GM12875 (cell line): Measurements from ENCODE around the gene TMEM121B.

Experiments used
- H3K4me3 ChIP-seq: one replicate; pipeline ENCODE4 v1.5.1; 2011; ENCODE audit warnings: low read depth, low read length, control low read depth
- CTCF ChIP-seq: IDR thresholded peaks from 2 replicates; pipeline ENCODE4 v1.5.1; 2011; ENCODE audit warnings: low read depth, mild to moderate bottlenecking, control low read depth, inconsistent platforms, low read length, moderate library complexity, borderline replicate concordance; ENCODE audit not compliant: insufficient read depth

The TMEM121B gene

DNA sequence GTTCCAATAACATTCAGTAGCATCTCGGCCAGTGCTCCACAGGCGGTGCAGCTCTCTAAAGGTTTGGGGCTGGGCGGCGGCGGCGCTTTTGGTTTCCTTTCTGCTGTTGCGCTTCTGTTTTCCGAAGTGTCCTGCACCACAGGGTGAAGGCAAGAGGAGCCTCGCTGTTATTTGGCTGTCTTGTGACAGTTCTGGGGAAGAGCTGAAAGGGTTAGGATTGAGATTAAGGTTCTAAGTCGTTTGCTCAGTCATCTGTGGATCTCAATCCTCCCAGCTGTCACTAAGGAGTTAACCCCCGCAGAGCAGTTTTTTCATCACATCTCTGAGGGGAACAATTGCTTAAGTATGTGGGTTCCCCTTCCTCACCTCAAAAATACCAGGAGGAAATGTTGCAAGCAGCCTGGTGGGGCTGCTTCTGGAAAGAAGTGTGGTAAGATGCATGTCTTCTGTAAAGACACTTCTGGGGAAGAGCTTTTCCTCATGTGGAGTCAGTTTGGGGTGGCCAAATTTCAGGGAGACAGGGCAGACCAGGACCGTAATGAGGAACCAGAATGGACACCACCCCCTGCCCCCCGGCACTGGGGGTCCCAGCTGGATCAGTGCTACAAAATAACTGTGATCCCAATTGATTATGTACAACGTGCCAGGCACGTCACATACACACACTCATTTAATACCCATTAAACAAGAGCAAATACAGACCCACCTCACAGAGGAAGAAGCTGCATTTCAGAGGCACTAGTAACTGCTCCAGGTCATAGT, 14.2 kb downstream of the TMEM121B start:
- H3K4me3 ChIP-seq, result no peak overlapping the region
- TF ChIP-seq CTCF, result no peak

- no peak overlapping the region for H3K4me3 ChIP-seq
- TF ChIP-seq CTCF, result 0 out of 2 replicates have a peak, but pooled peaks have one; percentile 7
Measured at GRCh38 chr22:17106161-17106784, 14.9 kb downstream of the TMEM121B start.

DNA sequence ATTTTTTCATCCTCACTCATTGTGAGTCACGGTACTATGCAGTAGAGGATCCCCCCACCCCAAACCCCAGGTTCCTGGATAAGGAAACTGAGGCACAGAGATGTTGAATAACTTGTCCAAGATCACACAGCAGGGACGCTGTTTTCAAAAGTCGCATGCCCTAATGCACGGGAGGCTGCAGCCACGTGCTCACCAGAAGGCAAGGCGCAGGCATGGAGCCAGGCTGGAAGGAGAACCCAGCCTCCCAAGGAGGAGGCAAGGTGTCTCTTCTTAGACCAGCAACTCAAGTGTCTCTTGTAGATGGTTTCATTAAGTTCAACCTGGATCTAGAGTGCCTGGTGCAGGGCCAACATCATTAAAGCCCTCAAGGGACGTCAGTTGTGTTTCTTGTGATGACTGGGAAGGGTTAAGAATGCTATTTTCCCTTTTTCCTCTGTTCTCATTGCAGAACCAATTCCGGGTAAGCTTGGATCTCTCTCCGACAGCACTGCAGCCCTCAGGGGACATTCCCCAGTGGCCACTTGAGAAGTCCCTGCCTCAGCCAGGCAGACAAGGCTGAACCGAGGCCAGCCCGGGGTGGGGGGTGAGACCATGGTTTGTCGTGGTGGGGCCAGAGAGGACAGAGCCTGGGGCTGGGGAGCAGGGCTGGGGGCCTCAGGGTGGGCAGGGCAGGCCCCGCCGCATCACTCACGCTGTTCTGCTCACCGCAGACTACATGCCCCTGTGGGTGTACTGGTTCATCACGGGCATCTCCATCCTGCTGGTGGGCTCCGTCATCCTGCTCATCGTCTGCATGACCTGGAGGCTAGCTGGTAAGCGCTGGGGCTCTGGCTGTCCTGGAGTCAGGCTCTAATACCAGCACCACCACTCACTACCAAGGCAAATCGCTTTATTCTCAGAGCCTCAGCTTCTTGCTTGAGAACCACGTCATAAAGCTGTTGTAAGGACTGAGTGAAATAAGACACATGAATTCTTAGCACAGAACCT, 15.7 kb downstream of the TMEM121B start:
- no peak for TF ChIP-seq CTCF

DNA sequence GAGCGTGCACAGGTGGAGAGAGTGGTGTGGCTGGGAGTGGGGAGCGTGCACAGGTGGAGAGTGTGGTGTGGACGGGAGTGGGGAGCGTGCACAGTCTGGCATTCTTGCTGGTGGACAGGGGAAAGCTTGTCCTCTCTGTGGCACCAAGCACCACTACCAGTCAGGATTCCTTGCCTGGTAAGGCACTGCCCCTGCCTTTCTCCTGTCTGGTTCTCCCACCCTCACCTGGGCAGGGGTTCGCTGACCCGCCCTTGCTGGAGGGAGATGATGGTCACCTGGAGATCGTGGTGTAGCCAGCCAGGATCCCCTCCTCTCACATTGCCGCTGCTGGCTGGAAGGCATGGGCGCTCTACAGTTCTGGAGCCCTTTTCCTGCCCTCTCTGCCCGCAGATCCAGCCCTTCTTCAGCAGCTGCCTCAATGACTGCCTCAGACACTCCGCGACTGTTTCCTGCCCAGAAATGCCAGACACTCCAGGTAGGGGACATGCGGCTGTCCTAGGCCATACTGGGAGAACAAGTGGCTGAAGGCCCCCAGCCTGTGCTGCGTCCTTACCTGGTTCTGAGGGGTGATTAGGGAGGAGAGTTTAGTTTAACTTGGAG, 16.7 kb downstream of the TMEM121B start:
- H3K4me3 ChIP-seq, result no peak overlapping the region
- no peak for TF ChIP-seq CTCF

More for the DNA sequence above, 15.7 kb downstream of the TMEM121B start:
- no peak overlapping the region for H3K4me3 ChIP-seq

DNA sequence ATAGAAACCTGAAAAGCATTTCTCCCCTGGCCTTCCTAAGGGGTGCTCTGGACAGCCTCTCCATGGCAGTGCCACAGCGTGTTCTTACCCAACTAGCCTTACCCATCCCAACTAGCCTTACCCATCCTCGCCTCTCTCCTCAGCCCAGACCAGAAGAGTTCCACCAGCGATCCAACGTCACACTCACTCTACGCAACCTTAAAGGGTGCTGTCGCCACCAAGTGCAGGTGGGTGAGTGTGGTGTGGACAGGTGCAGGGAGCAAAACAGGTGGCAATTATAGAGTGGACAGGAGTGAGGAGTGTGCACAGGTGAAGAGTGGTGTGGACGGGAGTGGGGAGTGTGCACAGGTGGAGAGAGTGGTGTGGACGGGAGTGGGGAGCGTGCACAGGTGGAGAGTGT, 17.8 kb downstream of the TMEM121B start:
- no peak for TF ChIP-seq CTCF
- H3K4me3 ChIP-seq, result no peak overlapping the region

DNA sequence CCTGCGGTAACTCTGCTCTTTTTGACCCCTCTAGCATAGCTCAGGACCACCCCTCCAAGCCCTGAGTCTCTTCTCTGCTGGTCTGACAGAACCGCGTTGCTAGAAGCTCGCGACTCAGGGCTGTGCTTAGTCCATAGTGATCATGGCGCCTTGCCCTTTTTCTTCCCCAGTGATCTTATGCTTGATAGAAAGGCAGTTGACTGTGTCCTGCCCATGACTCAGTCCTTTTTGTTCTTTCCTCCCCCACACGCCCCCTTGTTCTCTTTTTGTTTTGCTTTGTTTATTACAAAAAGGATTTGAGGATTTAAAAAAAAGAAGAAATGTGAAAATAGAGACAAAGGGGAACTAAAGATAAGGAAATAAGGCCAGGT, 18.9 kb downstream of the TMEM121B start:
- no peak for TF ChIP-seq CTCF

More for the DNA sequence above, 18.9 kb downstream of the TMEM121B start:
- H3K4me3 ChIP-seq, result no peak overlapping the region
